Left kidney (tissue), 2 donors: ENCODE measurements around the gene ATP6V1A. TPM values are rescaled to one million over a fixed set of nuclear protein-coding genes. Genes with fewer than 3 reads are reported as not detected.
"Not testable (repeated sequence)": the region's sequence is repeated elsewhere in the genome, so short reads cannot be mapped to it uniquely, and the experiment has no call there.

Source experiments
- DNase-seq: peaks from one replicate; pipeline ENCODE4 v3.0.0-alpha.2; 2013
- polyA plus RNA-seq: library from polyadenylated mRNA; unstranded; fragments of 120-200 nt; gene quantifications from one replicate; pipeline ENCODE4 v1.2.1, GENCODE V29; 2013; ENCODE audit not compliant: insufficient read length

The ATP6V1A gene
- polyA plus RNA-seq, 1 donor: 98.8 TPM

GRCh38 chr3:113819866-113820265, 73.0 kb downstream of the ATP6V1A start:
- DNase-seq: no peak

- no peak for DNase-seq
Measured at GRCh38 chr3:113825090-113825489, 78.3 kb downstream of the ATP6V1A start.

GRCh38 chr3:113828600-113828999, 81.8 kb downstream of the ATP6V1A start:
- DNase-seq: no peak

GRCh38 chr3:113829576-113830354, 82.9 kb downstream of the ATP6V1A start:
- no peak for DNase-seq

GRCh38 chr3:113831103-113831355, 84.2 kb downstream of the ATP6V1A start:
- DNase-seq: no peak

- no peak for DNase-seq
Measured at GRCh38 chr3:113832477-113833164, 85.8 kb downstream of the ATP6V1A start.

- DNase-seq: no peak
Measured at GRCh38 chr3:113834983-113835382, 88.1 kb downstream of the ATP6V1A start.

- DNase-seq: peak; percentile 87
Measured at GRCh38 chr3:113838631-113839209, 91.9 kb downstream of the ATP6V1A start, which contains the start of gene GRAMD1C. Gene GRAMD1C, plus strand, starts transcription at chr3:113838788. Its CDS starts 122 bp downstream, at chr3:113838910.

GRCh38 chr3:113839551-113839950, 92.7 kb downstream of the ATP6V1A start:
- no peak for DNase-seq

GRCh38 chr3:113844622-113845222, 97.9 kb downstream of the ATP6V1A start:
- DNase-seq: peak; percentile 42

- no peak for DNase-seq
Measured at GRCh38 chr3:113847247-113847646, 100.4 kb downstream of the ATP6V1A start.

GRCh38 chr3:113847664-113848461, 101.0 kb downstream of the ATP6V1A start:
- no peak for DNase-seq

GRCh38 chr3:113849071-113849470, 102.2 kb downstream of the ATP6V1A start:
- not testable (repeated sequence) for DNase-seq

GRCh38 chr3:113849841-113850240, 103.0 kb downstream of the ATP6V1A start:
- not testable (repeated sequence) for DNase-seq

- not testable (repeated sequence) for DNase-seq
Measured at GRCh38 chr3:113850391-113850790, 103.6 kb downstream of the ATP6V1A start.

GRCh38 chr3:113852506-113852905, 105.7 kb downstream of the ATP6V1A start:
- no peak for DNase-seq

Other genes starting within 250 kb of the ATP6V1A start
- gene SPICE1, start 231.9 kb upstream of the ATP6V1A start, polyA plus RNA-seq: 31.8 TPM
- gene SIDT1, start 214.5 kb upstream of the ATP6V1A start, polyA plus RNA-seq: 3.8 TPM
- 26.5 TPM for gene USF3, start 50.4 kb upstream of the ATP6V1A start, polyA plus RNA-seq
- gene NAA50, start 786 bp upstream of the ATP6V1A start, polyA plus RNA-seq: 161 TPM
- gene GRAMD1C, start 91.8 kb downstream of the ATP6V1A start, polyA plus RNA-seq: 34.7 TPM
- 20.9 TPM for gene ZDHHC23, start 201.0 kb downstream of the ATP6V1A start, polyA plus RNA-seq